A549 (cell line): ENCODE results near the gene SCN5A.

ENCODE experiments used
- CEBPB ChIP-seq, 2 experiments: fragments of >200 bp in 1 of 2; sonication (Bioruptor Twin) in 1 of 2; formaldehyde crosslinking in 1 of 2; IDR thresholded peaks; 2 replicates each; pipeline ENCODE4 v1.6.1; 2012 to 2016
- CTCF ChIP-seq: fragments of >200 bp; sonication (Bioruptor Twin); formaldehyde crosslinking; IDR thresholded peaks from 3 replicates; pipeline ENCODE4 v1.5.1; 2016
- MAZ ChIP-seq: fragments of 150-350 bp; IDR thresholded peaks from 2 replicates; pipeline ENCODE4 v1.6.1; 2014; ENCODE audit warnings: antibody characterized with exemption, low read depth, low read length, borderline replicate concordance
- PHF8 ChIP-seq: fragments of 200-600 bp; sonication (generic); IDR thresholded peaks from 2 replicates; pipeline ENCODE4 v1.6.1; 2016; ENCODE audit warnings: low read depth, mild to moderate bottlenecking, antibody characterized with exemption, moderate library complexity, borderline replicate concordance
- POLR2A ChIP-seq: IDR thresholded peaks from 2 replicates; pipeline ENCODE4 v1.6.1; 2012; ENCODE audit warnings: mild to moderate bottlenecking, low read length
- RAD21 ChIP-seq, 2 experiments: fragments of >200 bp in 1 of 2; sonication (Bioruptor Twin) in 1 of 2; formaldehyde crosslinking in 1 of 2; IDR thresholded peaks in 1 of 2; conservative IDR thresholded peaks in 1 of 2; 2 replicates in 1 of 2; 3 replicates in 1 of 2; pipeline ENCODE4 v1.6.1; 2012 to 2018; ENCODE audit warnings: inconsistent platforms in 1 of 2
- REST ChIP-seq: fragments of 200-600 bp; sonication (generic); IDR thresholded peaks from 2 replicates; pipeline ENCODE4 v1.6.1; 2016; ENCODE audit warnings: antibody characterized with exemption, mild to moderate bottlenecking, moderate library complexity

- TF ChIP-seq CEBPB (IDR thresholded peaks at IDR 0.05) (no peak), CTCF (no peak), MAZ (no peak), PHF8 (no peak), REST (no peak), POLR2A (no peak), RAD21 (conservative IDR thresholded peaks at IDR 0.05 in 1 of 2, IDR thresholded peaks at IDR 0.05 in 1 of 2) (no peak)
Measured at GRCh38 chr3:38597502-38598060, 51.9 kb downstream of the SCN5A start.
